ENCODE results near the gene DLEC1. TPM values are rescaled to one million over a fixed set of nuclear protein-coding genes. Genes with fewer than 3 reads are reported as not detected.

Gene DLEC1
- total and polyA plus RNA-seq, 9 of the 15 experiments (the other 6 are each of a cell fraction or from before 2014, with no cell fraction given) = 0.07 to 0.08 TPM; not detected in 7

DNA sequence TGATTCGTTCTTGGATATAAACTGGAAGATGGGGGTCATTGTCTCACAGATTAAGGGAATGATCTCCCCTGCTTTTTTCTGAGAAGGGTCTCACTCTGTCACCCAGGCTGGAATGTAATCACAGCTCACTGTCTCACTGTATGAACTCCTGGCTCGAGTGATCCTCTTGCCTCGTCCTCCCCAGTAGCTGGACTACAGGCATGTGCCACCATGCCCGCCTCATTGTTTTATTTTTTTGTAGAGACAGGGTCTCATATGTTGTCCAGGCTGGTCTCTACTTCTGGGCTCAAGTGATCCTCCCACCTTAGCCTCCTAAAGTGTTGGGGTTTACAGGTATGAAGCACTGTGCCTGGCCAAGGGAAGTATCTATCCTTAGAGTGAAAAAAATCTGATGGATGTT is 131.7 kb downstream of the DLEC1 start:
- in situ Hi-C loops (cut with MboI) = no loop called here
- intact Hi-C loops (cut with micrococcal nuclease) = no loop called here
- Histone ChIP-seq H3K9me3 (replicated peaks; ENCODE audit: control insufficient read depth, insufficient read depth, low read depth, low read length) (no peaks in the 10 kb centered on the region), H4K20me1 (replicated peaks; ENCODE audit: control insufficient read depth, insufficient read depth, low read length) (peaks cover 33% of the 10 kb centered on the region), H3K79me2 (ENCODE audit: control insufficient read depth, insufficient read depth, low read length) (peaks cover 99% of the 10 kb centered on the region), H3K9ac (ENCODE audit: insufficient read depth in 1 of 2, low read depth in 2 of 2, low read length in 2 of 2) (no peak overlapping the region), H3K27ac (ENCODE audit: extremely low read depth, low read depth, low read length) (no peak overlapping the region), H2AFZ (ENCODE audit: low read depth, low read length) (no peak overlapping the region), H3K4me2 (ENCODE audit: insufficient read depth, low read length) (no peak overlapping the region), H3K9me1 (ENCODE audit: control insufficient read depth, insufficient read depth, low read length) (peaks cover 2% of the 10 kb centered on the region), H3K4me1 (replicated peaks in 1 of 2; ENCODE audit: control insufficient read depth in 2 of 2, insufficient read depth in 2 of 2, low read length in 2 of 2) (peaks cover 9 to 18% of the 10 kb centered on the region in 2 experiments; a peak in 3 of 5 replicates), H3K27me3 (ENCODE audit: control insufficient read depth in 2 of 2, insufficient read depth in 2 of 2, low read length in 2 of 2) (no peaks in the 10 kb centered on the region), H3K4me3 (no peak overlapping the region), H3K36me3 (ENCODE audit: control insufficient read depth, insufficient read depth, low read length) (peaks cover 23% of the 10 kb centered on the region)
- ATAC-seq (no peak), FAIRE-seq (no peak), DNase-seq (ENCODE audit: extremely low read depth in 1 of 4, low spot score in 3 of 4) (no peak)
- CTCF ChIA-PET (ENCODE audit: low intra/inter-chr PET ratio) = interaction anchor here (0.7 kb wide), 1 partner anchor 28 kb away, joined by 4 read pairs; no protein-coding TSS in a partner anchor
- POLR2A ChIA-PET = interaction anchor here (0.7 to 1.1 kb wide), 2 partner anchors 17 to 34 kb away, joined by 3 to 5 read pairs; partner anchors contain the start of gene ACAA1
- WGBS (ENCODE audit: insufficient coverage, low coverage, missing lambda C conversion rate) = 80% methylated on average over 4 of the region's 4 CpGs
- no TSS peak for BruUV-seq (replicated peaks)
- no peak for TF ChIP-seq CHD1 (IDR thresholded peaks at IDR 0.05; ENCODE audit: low read length)
- no peak for TF ChIP-seq MYBL2 (IDR thresholded peaks at IDR 0.05; ENCODE audit: low read depth)
- no peak for TF ChIP-seq MYBL2 (CRISPR knock-in tag; IDR thresholded peaks at IDR 0.05; ENCODE audit: borderline replicate concordance)
- TF ChIP-seq, protein P1, sequence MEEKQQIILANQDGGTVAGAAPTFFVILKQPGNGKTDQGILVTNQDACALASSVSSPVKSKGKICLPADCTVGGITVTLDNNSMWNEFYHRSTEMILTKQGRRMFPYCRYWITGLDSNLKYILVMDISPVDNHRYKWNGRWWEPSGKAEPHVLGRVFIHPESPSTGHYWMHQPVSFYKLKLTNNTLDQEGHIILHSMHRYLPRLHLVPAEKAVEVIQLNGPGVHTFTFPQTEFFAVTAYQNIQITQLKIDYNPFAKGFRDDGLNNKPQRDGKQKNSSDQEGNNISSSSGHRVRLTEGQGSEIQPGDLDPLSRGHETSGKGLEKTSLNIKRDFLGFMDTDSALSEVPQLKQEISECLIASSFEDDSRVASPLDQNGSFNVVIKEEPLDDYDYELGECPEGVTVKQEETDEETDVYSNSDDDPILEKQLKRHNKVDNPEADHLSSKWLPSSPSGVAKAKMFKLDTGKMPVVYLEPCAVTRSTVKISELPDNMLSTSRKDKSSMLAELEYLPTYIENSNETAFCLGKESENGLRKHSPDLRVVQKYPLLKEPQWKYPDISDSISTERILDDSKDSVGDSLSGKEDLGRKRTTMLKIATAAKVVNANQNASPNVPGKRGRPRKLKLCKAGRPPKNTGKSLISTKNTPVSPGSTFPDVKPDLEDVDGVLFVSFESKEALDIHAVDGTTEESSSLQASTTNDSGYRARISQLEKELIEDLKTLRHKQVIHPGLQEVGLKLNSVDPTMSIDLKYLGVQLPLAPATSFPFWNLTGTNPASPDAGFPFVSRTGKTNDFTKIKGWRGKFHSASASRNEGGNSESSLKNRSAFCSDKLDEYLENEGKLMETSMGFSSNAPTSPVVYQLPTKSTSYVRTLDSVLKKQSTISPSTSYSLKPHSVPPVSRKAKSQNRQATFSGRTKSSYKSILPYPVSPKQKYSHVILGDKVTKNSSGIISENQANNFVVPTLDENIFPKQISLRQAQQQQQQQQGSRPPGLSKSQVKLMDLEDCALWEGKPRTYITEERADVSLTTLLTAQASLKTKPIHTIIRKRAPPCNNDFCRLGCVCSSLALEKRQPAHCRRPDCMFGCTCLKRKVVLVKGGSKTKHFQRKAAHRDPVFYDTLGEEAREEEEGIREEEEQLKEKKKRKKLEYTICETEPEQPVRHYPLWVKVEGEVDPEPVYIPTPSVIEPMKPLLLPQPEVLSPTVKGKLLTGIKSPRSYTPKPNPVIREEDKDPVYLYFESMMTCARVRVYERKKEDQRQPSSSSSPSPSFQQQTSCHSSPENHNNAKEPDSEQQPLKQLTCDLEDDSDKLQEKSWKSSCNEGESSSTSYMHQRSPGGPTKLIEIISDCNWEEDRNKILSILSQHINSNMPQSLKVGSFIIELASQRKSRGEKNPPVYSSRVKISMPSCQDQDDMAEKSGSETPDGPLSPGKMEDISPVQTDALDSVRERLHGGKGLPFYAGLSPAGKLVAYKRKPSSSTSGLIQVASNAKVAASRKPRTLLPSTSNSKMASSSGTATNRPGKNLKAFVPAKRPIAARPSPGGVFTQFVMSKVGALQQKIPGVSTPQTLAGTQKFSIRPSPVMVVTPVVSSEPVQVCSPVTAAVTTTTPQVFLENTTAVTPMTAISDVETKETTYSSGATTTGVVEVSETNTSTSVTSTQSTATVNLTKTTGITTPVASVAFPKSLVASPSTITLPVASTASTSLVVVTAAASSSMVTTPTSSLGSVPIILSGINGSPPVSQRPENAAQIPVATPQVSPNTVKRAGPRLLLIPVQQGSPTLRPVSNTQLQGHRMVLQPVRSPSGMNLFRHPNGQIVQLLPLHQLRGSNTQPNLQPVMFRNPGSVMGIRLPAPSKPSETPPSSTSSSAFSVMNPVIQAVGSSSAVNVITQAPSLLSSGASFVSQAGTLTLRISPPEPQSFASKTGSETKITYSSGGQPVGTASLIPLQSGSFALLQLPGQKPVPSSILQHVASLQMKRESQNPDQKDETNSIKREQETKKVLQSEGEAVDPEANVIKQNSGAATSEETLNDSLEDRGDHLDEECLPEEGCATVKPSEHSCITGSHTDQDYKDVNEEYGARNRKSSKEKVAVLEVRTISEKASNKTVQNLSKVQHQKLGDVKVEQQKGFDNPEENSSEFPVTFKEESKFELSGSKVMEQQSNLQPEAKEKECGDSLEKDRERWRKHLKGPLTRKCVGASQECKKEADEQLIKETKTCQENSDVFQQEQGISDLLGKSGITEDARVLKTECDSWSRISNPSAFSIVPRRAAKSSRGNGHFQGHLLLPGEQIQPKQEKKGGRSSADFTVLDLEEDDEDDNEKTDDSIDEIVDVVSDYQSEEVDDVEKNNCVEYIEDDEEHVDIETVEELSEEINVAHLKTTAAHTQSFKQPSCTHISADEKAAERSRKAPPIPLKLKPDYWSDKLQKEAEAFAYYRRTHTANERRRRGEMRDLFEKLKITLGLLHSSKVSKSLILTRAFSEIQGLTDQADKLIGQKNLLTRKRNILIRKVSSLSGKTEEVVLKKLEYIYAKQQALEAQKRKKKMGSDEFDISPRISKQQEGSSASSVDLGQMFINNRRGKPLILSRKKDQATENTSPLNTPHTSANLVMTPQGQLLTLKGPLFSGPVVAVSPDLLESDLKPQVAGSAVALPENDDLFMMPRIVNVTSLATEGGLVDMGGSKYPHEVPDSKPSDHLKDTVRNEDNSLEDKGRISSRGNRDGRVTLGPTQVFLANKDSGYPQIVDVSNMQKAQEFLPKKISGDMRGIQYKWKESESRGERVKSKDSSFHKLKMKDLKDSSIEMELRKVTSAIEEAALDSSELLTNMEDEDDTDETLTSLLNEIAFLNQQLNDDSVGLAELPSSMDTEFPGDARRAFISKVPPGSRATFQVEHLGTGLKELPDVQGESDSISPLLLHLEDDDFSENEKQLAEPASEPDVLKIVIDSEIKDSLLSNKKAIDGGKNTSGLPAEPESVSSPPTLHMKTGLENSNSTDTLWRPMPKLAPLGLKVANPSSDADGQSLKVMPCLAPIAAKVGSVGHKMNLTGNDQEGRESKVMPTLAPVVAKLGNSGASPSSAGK (IDR thresholded peaks at IDR 0.05) = no peak
- TF ChIP-seq SAFB2 (IDR thresholded peaks at IDR 0.05; ENCODE audit: borderline replicate concordance, low read depth, low read length, severe bottlenecking) = no peak
- TF ChIP-seq NBN (IDR thresholded peaks at IDR 0.05; ENCODE audit: low read depth) = no peak
- TF ChIP-seq ARNT (IDR thresholded peaks at IDR 0.05) = no peak
- TF ChIP-seq, protein P2, sequence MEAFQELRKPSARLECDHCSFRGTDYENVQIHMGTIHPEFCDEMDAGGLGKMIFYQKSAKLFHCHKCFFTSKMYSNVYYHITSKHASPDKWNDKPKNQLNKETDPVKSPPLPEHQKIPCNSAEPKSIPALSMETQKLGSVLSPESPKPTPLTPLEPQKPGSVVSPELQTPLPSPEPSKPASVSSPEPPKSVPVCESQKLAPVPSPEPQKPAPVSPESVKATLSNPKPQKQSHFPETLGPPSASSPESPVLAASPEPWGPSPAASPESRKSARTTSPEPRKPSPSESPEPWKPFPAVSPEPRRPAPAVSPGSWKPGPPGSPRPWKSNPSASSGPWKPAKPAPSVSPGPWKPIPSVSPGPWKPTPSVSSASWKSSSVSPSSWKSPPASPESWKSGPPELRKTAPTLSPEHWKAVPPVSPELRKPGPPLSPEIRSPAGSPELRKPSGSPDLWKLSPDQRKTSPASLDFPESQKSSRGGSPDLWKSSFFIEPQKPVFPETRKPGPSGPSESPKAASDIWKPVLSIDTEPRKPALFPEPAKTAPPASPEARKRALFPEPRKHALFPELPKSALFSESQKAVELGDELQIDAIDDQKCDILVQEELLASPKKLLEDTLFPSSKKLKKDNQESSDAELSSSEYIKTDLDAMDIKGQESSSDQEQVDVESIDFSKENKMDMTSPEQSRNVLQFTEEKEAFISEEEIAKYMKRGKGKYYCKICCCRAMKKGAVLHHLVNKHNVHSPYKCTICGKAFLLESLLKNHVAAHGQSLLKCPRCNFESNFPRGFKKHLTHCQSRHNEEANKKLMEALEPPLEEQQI (IDR thresholded peaks at IDR 0.05) = no peak
- TF ChIP-seq LCOR (CRISPR knock-in tag; IDR thresholded peaks at IDR 0.05) = no peak
